GM21786 (cell line): ENCODE measurements around the gene ZCWPW2.
A peak's percentile ranks its signal among the peaks of the same experiment; 100 is the strongest.

ENCODE experiments used
- ATAC-seq: cut with Tn5 transposase; IDR thresholded peaks from one replicate; pipeline ENCODE4 v1.9.1; 2021; ENCODE audit not compliant: unreplicated experiment

Gene ZCWPW2

GRCh38 chr3:28349469-28350000, 1.0 kb downstream of the ZCWPW2 start:
- ATAC-seq = no peak

GRCh38 chr3:28376424-28376823, 27.9 kb downstream of the ZCWPW2 start:
- no peak for ATAC-seq

GRCh38 chr3:28386049-28386448, 37.5 kb downstream of the ZCWPW2 start:
- no peak for ATAC-seq

- ATAC-seq = no peak
These were observed 40.5 kb downstream of the ZCWPW2 start for GRCh38 chr3:28388978-28389377.

GRCh38 chr3:28399206-28399605, 50.7 kb downstream of the ZCWPW2 start:
- ATAC-seq = no peak

- no peak for ATAC-seq
These were observed 57.7 kb downstream of the ZCWPW2 start for GRCh38 chr3:28406241-28406640.

GRCh38 chr3:28449398-28449797, 100.9 kb downstream of the ZCWPW2 start:
- no peak for ATAC-seq

GRCh38 chr3:28462866-28463265, 114.3 kb downstream of the ZCWPW2 start:
- no peak for ATAC-seq

GRCh38 chr3:28467414-28467813, 118.9 kb downstream of the ZCWPW2 start:
- no peak for ATAC-seq

- ATAC-seq = peak; percentile 69
These were observed 127.7 kb downstream of the ZCWPW2 start for GRCh38 chr3:28476194-28476593.

- ATAC-seq = no peak
These were observed 128.2 kb downstream of the ZCWPW2 start for GRCh38 chr3:28476764-28477163.

GRCh38 chr3:28485164-28485563, 136.6 kb downstream of the ZCWPW2 start:
- ATAC-seq = no peak

- ATAC-seq = no peak
These were observed 146.8 kb downstream of the ZCWPW2 start for GRCh38 chr3:28495301-28495700.

GRCh38 chr3:28502397-28502937, 153.9 kb downstream of the ZCWPW2 start:
- ATAC-seq = no peak

GRCh38 chr3:28504976-28505375, 156.5 kb downstream of the ZCWPW2 start:
- no peak for ATAC-seq

- ATAC-seq = no peak
These were observed 173.1 kb downstream of the ZCWPW2 start for GRCh38 chr3:28521663-28522062.

GRCh38 chr3:28542351-28542750, 193.8 kb downstream of the ZCWPW2 start:
- ATAC-seq = no peak

GRCh38 chr3:28544236-28544635, 195.7 kb downstream of the ZCWPW2 start:
- no peak for ATAC-seq

GRCh38 chr3:28544831-28545230, 196.3 kb downstream of the ZCWPW2 start:
- no peak for ATAC-seq

- no peak for ATAC-seq
These were observed 199.2 kb downstream of the ZCWPW2 start for GRCh38 chr3:28547677-28548076.

- ATAC-seq = no peak
These were observed 204.7 kb downstream of the ZCWPW2 start for GRCh38 chr3:28553175-28553574.

- ATAC-seq = no peak
These were observed 207.7 kb downstream of the ZCWPW2 start for GRCh38 chr3:28556195-28556594.

GRCh38 chr3:28564211-28564610, 215.7 kb downstream of the ZCWPW2 start:
- no peak for ATAC-seq
